Measurements from ENCODE around the gene ANKS1B. TPM values are rescaled to one million over a fixed set of nuclear protein-coding genes. Genes with fewer than 3 reads are reported as not detected.
A peak's percentile ranks its signal among the peaks of the same experiment; 100 is the strongest.

Gene ANKS1B
- total and polyA plus RNA-seq, 10 of the 15 experiments (the other 5 are each of a cell fraction or from before 2014, with no cell fraction given), result 0.16 to 1.3 (median 0.82) TPM; not detected in 7

DNA sequence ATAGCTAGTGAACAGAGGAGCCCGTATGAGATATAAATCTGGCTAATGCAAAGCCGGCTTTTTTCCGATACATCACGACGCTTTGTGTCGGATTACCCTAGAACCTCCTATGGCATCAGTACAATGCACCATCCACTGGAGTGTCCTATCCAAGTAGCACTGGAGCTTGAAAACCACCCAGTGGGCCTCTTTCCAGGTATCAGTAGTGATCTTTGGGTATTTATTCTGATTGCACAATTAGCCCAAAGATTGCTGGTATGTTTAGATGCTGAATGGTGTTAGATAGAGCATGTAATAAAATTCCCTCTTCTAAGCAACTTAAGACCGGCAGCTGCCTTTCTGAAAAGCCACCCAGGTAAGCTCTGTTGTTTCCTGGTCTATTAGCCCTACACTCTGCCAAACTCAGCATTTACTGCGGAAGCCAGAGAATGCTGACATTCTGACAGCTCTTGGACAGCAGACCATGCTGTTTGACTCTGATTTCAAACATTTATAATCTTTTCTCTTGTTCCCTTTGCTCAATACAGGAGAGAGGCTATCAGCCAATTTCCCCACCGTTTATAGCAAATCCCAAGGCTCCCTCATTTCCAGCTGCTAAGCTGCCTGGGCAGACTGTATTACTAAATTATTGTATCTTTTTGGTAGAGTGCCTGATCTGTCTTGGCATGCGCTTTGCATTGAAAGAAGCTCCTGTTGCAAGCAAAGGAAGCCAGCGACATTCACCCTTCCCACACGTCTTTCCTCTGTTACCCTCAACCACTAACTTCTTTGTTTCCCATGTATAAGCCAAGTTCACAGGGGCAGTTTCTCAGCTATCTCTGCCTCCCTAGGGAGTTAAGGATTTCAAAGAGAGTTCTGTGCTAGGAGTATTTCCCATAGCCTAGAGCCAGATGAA is 725.4 kb downstream of the ANKS1B start (continued):
- TF ChIP-seq, protein P1, sequence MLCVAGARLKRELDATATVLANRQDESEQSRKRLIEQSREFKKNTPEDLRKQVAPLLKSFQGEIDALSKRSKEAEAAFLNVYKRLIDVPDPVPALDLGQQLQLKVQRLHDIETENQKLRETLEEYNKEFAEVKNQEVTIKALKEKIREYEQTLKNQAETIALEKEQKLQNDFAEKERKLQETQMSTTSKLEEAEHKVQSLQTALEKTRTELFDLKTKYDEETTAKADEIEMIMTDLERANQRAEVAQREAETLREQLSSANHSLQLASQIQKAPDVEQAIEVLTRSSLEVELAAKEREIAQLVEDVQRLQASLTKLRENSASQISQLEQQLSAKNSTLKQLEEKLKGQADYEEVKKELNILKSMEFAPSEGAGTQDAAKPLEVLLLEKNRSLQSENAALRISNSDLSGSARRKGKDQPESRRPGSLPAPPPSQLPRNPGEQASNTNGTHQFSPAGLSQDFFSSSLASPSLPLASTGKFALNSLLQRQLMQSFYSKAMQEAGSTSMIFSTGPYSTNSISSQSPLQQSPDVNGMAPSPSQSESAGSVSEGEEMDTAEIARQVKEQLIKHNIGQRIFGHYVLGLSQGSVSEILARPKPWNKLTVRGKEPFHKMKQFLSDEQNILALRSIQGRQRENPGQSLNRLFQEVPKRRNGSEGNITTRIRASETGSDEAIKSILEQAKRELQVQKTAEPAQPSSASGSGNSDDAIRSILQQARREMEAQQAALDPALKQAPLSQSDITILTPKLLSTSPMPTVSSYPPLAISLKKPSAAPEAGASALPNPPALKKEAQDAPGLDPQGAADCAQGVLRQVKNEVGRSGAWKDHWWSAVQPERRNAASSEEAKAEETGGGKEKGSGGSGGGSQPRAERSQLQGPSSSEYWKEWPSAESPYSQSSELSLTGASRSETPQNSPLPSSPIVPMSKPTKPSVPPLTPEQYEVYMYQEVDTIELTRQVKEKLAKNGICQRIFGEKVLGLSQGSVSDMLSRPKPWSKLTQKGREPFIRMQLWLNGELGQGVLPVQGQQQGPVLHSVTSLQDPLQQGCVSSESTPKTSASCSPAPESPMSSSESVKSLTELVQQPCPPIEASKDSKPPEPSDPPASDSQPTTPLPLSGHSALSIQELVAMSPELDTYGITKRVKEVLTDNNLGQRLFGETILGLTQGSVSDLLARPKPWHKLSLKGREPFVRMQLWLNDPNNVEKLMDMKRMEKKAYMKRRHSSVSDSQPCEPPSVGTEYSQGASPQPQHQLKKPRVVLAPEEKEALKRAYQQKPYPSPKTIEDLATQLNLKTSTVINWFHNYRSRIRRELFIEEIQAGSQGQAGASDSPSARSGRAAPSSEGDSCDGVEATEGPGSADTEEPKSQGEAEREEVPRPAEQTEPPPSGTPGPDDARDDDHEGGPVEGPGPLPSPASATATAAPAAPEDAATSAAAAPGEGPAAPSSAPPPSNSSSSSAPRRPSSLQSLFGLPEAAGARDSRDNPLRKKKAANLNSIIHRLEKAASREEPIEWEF (IDR thresholded peaks at IDR 0.05; ENCODE audit: insufficient replicate concordance, low read depth, low read length), result peak; percentile 70
- no peak for TF ChIP-seq MYC (IDR thresholded peaks at IDR 0.05; ENCODE audit: insufficient read depth, insufficient read length, insufficient replicate concordance, low read length, severe bottlenecking)

DNA sequence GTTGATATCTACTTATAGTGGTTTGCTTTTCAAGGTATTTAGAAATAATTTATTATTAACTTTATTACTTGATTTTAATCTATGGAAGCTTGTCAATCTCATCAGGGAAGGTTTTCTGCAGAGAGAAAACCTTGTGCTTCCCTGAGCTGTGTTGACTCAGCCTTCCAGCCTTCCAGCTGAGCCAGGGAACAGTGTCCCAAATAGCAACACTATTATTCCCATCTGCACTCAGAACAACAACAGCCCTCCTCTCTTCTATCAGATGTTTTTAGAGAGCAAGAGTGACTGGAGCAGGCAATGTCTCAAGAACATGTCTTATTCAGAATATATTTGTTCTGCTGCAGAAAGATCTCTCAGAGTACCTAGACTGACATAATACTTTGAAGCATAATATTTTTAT is 727.1 kb downstream of the ANKS1B start:
- DNase-seq (ENCODE audit: low read depth, low spot score) (no peak), FAIRE-seq (no peak), ATAC-seq (no peak)
- Histone ChIP-seq H3K4me2 (ENCODE audit: control insufficient read depth, insufficient read depth) (no peak overlapping the region), H3K9ac (ENCODE audit: control insufficient read depth, insufficient read depth, low read length) (no peak overlapping the region), H3K9me3 (replicated peaks; ENCODE audit: control insufficient read depth, insufficient read depth, low read length) (no peaks in the 10 kb centered on the region), H3K27ac (ENCODE audit: control insufficient read depth, insufficient read depth) (no peak overlapping the region), H3K4me1 (ENCODE audit: control insufficient read depth, insufficient read depth, low read length) (no peaks in the 10 kb centered on the region), H3K4me3 (no peak overlapping the region), H3K36me3 (ENCODE audit: control insufficient read depth in 2 of 2, insufficient read depth in 2 of 2, low read length in 1 of 2) (no peaks in the 10 kb centered on the region), H3K79me2 (ENCODE audit: control insufficient read depth, insufficient read depth, low read length) (no peaks in the 10 kb centered on the region), H2AFZ (ENCODE audit: control insufficient read depth, low read depth, low read length) (no peak overlapping the region), H3K27me3 (replicated peaks in 1 of 2; ENCODE audit: control insufficient read depth in 2 of 2, insufficient read depth in 2 of 2, low read length in 1 of 2) (no peaks in the 10 kb centered on the region), H4K20me1 (ENCODE audit: control insufficient read depth, insufficient read depth) (no peaks in the 10 kb centered on the region)
- ChIA-PET CTCF (interaction anchor here (1.4 kb wide), 1 partner anchor 9 kb away, joined by 3 read pairs; no protein-coding TSS in a partner anchor), RAD21 (ENCODE audit: unreplicated experiment) (no interaction called here), POLR2A (no interaction called here), SMC1A (ENCODE audit: uncharacterized antibody, unreplicated experiment) (no interaction called here)
- BruUV-seq (replicated peaks), result no TSS peak
- in situ Hi-C loops (cut with MboI) (no loop called here), intact Hi-C loops (cut with micrococcal nuclease; ENCODE audit: unreplicated experiment) (loop anchor here (10.0 kb wide), 1 partner anchor 213 kb away; no protein-coding TSS in a partner anchor)
- TF ChIP-seq, protein P2, sequence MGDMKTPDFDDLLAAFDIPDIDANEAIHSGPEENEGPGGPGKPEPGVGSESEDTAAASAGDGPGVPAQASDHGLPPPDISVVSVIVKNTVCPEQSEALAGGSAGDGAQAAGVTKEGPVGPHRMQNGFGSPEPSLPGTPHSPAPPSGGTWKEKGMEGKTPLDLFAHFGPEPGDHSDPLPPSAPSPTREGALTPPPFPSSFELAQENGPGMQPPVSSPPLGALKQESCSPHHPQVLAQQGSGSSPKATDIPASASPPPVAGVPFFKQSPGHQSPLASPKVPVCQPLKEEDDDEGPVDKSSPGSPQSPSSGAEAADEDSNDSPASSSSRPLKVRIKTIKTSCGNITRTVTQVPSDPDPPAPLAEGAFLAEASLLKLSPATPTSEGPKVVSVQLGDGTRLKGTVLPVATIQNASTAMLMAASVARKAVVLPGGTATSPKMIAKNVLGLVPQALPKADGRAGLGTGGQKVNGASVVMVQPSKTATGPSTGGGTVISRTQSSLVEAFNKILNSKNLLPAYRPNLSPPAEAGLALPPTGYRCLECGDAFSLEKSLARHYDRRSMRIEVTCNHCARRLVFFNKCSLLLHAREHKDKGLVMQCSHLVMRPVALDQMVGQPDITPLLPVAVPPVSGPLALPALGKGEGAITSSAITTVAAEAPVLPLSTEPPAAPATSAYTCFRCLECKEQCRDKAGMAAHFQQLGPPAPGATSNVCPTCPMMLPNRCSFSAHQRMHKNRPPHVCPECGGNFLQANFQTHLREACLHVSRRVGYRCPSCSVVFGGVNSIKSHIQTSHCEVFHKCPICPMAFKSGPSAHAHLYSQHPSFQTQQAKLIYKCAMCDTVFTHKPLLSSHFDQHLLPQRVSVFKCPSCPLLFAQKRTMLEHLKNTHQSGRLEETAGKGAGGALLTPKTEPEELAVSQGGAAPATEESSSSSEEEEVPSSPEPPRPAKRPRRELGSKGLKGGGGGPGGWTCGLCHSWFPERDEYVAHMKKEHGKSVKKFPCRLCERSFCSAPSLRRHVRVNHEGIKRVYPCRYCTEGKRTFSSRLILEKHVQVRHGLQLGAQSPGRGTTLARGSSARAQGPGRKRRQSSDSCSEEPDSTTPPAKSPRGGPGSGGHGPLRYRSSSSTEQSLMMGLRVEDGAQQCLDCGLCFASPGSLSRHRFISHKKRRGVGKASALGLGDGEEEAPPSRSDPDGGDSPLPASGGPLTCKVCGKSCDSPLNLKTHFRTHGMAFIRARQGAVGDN (IDR thresholded peaks at IDR 0.05), result no peak
- TF ChIP-seq, protein P3, sequence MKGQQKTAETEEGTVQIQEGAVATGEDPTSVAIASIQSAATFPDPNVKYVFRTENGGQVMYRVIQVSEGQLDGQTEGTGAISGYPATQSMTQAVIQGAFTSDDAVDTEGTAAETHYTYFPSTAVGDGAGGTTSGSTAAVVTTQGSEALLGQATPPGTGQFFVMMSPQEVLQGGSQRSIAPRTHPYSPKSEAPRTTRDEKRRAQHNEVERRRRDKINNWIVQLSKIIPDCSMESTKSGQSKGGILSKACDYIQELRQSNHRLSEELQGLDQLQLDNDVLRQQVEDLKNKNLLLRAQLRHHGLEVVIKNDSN (IDR thresholded peaks at IDR 0.05; ENCODE audit: borderline replicate concordance, extremely low read length, insufficient read depth, low read depth, low read length), result no peak
- TF ChIP-seq, protein P4, sequence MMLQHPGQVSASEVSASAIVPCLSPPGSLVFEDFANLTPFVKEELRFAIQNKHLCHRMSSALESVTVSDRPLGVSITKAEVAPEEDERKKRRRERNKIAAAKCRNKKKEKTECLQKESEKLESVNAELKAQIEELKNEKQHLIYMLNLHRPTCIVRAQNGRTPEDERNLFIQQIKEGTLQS (IDR thresholded peaks at IDR 0.05; ENCODE audit: borderline replicate concordance, extremely low read depth, low read depth, low read length), result no peak
- TF ChIP-seq FOXM1 (IDR thresholded peaks at IDR 0.05; ENCODE audit: low read depth, low read length) (no peak), NR2C1 (IDR thresholded peaks at IDR 0.05) (no peak), SP1 (IDR thresholded peaks at IDR 0.05; ENCODE audit: low read depth, low read length) (no peak), PML (IDR thresholded peaks at IDR 0.05; ENCODE audit: low read length) (no peak), ZSCAN29 (IDR thresholded peaks at IDR 0.05) (no peak)
